ENCODE measurements around the gene RSU1.
A peak's percentile ranks its signal among the peaks of the same experiment; 100 is the strongest.
"Not testable (repeated sequence)": the region's sequence is repeated elsewhere in the genome, so short reads cannot be mapped to it uniquely, and the experiment has no call there.

RSU1 gene

DNA sequence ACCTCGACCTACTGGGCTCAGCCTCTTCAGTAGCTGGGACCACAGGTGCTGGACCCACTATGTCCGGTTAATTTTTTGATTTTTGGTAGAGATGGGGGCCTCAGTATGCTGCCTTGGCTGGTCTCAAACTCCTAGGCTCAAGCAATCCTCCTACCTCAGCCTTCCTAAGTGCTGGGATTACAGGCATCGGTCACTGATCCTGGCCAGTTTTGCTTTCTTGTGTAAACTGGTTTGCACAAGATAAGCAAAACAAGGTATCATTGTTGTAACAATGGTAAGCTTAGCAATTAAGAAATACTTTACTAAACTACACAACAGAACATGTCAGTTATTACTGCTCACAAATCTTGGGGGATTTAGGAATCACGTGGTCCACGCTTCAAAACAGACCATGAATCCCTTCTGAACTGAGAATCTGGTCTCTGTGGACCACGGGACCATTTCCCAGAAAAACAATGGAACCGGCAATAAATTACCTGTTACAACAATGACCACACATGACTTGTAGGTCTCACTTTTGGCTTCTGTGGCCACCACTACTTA lies 36.8 kb downstream of the RSU1 start:
- DNase-seq (ENCODE audit: low read depth): no peak

DNA sequence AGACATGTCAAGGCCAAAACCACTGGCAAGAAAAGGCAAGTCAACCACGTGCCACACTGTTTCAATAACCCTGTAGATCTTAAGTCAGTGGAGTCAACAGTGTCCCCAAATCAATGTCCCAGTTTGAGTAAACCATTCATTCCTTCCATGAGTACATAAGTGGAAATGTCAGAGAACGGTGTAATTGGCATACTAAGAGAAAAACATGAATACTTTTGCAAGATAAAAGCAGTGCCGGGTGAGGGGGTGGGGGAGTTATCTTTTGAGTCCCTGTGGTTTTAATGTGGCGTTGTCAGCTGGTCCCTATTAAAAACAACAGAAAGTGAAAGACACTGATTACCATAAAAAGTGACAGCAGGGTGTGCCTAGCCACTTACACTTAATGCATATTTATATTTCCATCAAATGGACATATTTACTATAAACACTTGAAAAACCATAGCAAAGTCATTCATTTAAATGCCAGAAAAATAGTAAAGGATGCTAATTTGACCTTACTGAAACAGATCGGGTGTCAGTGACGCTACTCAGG lies 37.8 kb downstream of the RSU1 start:
- no peak for DNase-seq (ENCODE audit: low read depth)

DNA sequence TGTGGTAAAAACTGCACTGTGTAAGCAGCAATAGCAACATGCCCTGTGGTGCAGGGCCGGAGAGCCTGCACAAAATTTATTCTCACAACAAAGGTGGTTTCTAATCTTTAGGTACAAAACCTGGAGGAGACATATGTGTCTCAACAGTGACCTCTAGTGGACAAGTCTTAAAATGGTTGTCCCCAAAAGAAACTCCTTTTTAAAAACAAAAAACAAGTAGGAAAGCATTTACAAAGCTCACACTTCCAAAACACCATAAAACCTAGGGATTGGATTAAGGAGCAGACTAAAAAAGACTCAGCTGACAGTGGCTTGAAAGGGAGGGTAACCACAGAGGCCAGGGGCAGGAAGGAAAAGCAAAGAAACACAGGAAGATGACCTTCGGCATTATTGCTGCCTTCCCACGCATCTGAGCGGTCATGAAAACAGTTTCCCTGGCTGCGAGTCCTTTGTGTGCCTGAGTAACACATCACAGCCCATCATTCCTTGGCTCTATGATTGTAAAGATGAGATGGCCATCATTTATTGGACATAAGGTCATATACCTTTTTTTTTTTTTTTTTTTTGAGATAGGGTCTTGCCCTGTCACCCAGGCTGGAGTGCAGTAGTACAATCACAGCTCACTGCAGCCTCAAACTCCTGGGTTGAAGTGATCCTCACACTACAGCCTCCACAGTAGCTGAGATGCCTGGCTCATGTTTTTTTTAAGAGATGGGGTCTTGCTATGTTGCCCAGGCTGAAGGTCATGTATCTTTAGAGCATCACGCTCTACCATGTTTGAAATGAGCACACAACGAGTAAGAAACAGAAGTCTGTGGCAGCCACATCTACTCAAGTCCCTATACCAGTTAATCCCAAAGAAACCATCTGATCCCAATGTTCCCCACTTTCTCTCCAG lies 39.5 kb downstream of the RSU1 start:
- peak; percentile 59 for DNase-seq (ENCODE audit: low read depth)

DNA sequence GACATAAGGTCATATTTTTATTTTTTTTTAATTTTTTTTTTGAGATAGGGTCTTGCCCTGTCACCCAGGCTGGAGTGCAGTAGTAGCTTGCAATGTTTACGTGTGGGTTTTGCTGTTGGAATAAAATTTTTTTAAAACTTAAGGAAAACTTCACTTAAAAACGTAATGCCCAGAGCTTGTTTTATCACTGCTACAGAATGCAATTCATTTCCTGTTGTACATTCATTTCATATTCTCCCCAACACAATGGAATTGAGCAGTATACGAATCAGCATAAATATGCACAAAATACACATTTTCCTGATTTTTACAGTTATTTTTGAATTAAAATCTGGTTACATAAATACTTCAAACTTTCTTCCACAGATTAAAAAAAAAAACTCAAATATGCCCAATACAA lies 40.3 kb downstream of the RSU1 start:
- DNase-seq (ENCODE audit: low read depth): peak; percentile 37

DNA sequence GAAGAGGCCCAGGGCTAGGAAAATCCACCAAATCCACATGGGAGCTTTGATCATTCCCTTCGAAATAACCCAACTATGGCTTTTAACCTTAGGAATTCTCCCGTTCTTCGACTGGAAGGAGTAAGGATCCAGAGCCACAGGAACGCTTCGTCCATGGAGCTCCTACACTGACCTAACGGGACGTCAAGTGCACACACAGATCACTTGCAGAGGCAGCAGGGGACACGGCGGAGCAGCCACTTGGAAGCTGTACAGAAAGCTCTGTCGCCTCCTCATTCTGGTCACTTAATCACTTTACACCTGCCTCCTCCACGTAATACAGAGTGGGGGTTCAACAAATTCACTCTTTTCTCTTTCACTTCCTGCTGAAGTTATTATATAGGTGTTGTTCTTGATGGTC lies 43.9 kb downstream of the RSU1 start:
- no peak for DNase-seq (ENCODE audit: low read depth)

DNA sequence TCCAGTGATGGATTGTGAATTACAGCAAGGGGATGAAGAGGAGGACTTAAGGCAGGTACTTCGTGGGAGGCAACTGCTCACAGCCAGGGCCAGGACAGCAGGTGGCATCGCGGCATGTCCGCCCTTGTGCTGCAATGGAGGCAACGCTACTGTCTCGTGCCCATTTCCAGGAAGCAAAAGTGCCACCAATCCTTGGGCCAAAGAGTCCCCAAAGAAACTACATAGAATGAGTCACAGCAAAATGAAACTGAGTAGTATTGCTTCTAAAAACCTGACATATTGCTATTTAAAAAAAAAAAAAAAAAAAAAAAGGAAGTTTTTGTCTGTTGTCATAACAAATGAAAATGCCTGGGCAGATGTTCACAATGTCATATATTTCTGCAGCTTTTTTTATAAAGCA lies 46.6 kb downstream of the RSU1 start:
- no peak for DNase-seq (ENCODE audit: low read depth)

DNA sequence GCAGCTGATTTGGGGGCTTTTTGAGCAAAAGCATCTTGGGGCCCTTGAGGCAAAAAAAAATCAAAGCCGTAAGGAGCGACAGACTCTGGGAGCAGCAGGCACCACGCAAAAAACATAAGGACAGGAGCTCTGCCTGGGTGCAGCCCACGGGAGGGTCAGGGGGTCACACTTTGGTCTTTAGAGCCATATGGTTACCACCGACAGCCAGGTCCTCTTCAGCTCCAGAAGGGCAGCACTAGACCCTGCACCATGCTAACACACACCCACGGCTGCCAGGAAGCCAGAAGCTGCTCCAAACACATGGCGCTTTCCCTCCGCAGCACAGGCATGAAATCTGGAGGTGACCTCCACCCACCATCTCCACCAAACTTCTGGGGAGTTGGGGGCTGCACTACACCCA lies 47.1 kb downstream of the RSU1 start:
- DNase-seq (ENCODE audit: low read depth): no peak

DNA sequence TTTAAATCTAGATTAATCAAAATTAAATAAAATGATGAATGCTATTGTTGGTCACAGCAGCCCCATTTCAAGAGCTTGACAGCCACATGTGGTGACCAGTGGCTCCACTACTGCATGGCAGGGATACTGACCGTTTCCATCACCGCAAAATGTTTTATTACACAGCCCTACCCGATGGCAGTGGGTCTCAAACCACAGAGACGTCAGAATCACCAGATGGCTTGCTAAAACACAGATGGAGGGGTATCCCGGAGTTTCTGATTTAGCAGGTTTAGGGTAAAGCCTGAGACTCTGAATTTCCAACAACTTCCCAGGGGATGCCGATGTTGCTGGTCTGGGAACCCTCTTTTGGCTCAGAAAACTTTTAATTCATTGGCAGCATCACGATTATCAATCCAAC lies 47.9 kb downstream of the RSU1 start:
- no peak for DNase-seq (ENCODE audit: low read depth)

DNA sequence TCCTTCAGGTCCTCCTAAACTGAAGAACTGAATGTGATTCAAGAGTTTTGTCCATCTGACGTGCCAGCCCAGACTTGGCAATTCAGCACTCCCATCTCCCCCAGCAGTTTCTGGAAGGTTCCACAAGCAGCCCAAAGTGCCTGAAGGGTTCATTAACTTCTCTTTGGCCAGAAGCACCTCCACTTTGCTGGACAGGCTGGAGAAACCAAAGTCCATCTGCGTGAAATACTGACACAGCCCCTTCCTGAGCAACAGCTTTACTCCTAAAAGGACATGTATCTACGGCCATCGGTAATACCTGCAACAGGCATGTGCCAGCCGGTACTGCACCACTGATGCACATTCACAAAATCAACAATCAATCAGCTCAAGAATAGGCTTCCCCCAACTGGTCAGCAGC lies 48.5 kb downstream of the RSU1 start:
- no peak for DNase-seq (ENCODE audit: low read depth)

DNA sequence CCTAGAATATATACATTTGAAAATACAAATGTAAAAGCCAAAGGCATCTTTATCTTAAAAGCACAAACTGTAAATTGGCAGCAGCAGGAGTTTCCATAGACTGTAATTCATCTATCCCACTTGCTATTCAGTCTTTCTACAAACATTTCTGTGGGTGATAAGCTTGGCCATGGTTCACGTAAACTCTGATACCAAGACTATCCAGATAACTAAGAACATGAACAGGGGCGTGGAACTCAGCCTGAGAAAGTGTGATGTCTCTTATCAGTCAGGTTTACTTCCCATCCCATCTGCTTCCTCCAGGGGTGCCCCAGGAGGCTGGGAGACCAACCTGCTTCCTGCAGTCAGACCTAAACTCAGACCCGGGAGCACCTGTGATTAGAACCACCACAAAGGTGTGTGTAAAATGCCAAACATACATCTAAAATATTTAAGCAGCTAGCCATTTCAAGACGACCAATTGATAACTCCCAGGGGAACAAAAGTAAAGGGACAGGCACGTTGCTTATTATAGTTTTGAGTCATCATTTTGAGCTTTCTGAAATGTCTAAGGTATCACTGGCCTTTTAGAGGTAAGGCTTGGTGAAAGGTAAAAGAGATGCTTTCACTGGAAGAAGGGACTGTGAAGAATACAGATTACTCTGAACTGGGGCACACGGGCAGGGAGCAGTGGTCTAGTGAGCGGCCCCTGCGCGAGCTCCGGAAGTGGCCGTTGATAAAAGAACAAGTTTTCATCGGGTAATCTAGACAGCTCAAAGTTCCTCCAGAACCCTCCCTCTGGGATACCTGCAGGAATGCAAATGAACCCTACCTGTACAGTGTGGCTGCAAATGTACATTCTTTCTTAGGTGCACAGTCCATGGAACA lies 51.5 kb downstream of the RSU1 start:
- DNase-seq (ENCODE audit: low read depth): no peak

DNA sequence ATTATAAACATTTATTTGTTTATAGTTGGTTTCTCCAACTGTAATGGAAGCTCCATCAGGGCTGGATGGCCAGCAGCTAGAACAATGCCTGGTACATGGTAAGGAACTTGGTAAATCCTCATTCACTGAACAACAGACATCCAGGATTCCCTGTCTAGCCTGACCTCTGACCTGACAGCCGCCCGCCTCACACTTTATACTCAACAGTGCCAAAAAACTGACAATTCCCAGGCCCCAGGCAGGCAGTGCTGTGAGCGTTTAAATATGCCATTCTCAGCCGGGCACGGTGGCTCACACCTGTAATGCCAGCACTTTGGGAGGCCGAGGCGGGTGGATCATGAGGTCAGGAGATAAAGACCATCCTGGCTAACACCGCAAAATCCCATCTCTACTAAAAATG lies 55.9 kb downstream of the RSU1 start:
- DNase-seq (ENCODE audit: low read depth): no peak

DNA sequence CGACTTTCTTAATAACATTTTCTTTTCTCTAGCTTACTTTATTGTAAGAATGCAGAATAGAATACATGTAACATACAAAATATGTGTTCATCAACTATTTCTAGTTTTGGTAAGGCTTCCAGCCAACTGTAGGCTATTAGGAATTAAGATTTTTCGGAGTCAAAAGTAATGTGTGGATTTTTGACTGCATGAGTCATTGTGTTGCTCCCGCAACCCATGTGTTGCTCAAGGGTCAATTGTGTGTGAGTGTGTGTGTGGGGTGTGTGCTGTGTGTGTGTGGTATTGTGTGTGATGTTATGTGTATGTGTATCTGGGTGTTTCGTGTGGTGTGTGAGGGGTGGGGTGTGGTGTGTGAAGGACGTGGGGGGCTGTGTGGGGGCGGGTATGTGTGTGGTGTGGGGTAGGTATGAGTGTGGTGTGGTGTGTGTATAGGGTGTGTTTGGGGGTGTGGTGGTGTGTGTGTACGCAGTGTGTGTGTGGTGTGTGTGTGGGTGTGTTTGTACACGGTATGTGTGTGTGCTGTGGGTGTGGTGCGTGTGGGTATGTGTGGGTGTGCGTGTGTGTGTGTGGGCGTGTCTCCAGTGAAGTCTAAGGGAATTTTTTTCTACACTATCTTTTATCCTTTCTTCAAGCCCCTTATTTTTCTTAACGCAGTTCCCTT lies 60.5 kb downstream of the RSU1 start:
- peak; percentile 58 for DNase-seq (ENCODE audit: low read depth)

DNA sequence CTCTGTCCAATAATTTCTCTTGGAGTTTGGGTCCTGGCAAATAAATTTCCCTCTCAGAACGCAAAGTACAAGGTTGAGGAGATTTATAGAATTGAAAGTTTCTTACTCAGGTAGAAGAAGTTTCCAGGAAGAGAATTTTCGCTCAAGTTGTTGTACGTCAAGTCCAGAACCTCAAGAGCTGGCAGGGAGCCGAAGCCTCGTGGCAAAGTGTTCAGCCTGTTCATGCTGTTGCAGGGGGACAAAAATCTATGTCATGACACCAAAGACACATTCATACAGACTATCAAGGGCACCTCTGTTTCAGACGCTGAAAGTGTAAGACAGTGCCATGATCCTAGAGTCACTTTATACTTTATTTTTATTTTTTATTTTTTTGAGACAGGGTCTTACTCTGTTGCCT lies 62.5 kb downstream of the RSU1 start:
- no peak for DNase-seq (ENCODE audit: low read depth)

DNA sequence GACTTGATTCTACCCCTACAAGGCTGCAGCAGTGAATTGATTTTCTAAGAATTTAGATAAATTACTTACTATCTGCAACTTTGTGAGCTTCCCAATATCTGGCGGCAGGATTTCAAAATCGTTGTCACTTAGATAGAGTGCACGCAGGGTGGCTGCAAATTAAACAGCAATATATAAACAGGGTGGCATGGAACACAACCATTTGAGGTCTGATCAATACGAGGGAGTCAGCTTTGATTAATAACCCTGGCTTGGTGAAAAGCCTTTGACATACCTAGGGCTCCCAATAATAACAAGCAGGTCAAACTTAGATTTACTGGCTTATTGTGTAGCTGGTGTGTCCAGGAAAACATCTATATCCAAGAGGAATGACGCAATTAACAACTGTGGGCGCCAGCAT lies 64.4 kb downstream of the RSU1 start:
- DNase-seq (ENCODE audit: low read depth): not testable (repeated sequence)

DNA sequence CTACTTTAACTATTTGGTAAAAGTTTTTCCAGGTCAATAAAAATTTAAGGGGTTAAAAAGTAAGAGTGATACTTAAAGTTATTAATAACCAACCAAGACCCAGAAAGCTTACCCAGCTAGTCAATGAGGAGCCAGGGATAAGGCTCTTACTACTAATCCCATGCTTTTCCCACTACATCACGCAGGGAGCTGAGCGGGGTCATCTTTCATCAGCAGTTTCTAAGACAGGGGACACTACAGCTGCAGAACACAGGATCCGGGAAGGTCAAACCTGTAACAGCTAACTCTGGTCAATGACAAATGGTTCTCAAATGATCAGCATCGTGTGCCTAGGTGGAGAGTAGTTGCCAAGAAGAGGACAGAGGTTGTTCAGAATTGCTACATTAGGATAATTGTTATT lies 65.1 kb downstream of the RSU1 start:
- DNase-seq (ENCODE audit: low read depth): no peak

DNA sequence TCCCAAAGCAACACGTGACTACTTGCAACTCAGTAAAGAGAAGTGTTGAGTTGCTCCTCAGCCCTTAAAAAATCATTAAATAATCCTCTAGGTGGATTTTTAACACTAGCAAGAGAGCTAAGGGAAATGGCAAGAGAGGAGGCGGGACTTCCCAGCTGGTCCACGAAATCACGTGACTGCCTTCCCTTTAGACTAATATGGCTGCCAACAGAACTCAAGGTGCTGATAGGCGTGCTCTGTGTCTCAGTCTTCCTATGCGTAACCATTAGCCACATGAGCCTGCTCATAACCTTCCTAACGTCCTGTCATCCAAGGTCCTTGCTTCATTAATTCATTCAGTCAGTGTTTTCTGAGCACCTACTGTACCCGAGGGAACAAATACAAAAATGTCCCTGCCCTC lies 66.0 kb downstream of the RSU1 start:
- DNase-seq (ENCODE audit: low read depth): no peak

DNA sequence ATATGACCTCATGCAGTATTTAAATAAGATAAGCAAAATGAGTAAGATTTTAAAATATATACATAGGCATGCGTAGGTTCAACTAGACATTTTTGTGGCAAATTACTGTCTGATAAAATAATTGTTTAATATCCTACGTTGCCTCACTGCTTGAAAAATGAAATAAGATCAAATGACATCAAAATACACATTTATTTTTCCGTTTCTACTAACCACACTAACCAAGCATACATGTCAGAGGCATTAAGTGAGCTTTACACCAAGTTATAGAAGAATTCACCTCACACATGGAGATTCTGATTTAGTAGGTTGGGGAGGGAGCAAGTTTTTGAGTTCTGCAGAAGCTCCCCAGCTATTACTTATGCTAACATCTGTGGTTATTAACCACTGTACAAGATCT lies 66.8 kb downstream of the RSU1 start:
- no peak for DNase-seq (ENCODE audit: low read depth)

DNA sequence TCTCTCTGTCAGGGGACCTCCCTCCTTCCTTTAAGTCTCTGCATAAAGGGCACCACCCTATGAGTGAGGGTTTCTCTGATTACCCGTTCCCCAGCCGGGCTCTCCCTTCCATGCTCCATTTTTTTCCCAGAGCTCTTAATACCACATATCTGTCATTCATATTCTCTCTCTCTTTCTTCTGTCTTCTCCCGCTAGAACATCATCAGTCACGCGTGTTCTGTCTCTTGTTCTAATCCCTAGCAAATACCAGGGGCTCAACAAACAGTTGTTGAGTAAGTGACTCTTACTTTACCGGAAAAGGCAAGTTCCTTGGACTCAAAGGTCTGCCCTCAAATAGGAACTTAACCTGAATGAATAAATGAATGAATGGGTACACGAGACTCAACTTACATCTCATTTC lies 68.5 kb downstream of the RSU1 start:
- DNase-seq (ENCODE audit: low read depth): no peak

DNA sequence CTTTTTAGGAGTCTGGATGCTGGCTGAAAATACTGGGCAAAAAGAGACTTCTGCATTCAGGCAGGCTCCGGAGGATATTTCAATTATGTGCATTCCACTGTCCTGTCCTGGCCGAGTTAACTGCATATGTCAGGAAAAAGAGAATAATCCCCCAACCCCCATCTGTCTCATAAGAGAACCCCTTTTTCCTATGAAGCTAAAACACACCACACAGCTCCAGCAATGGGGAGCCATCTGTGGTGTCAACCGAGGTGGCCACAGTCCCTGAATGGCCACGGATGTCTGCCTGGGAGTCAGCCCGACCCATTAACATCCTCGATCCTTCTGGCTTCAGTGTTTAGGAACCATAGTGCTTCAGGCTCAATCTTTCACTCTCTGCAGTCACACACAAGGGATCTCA lies 70.4 kb downstream of the RSU1 start:
- DNase-seq (ENCODE audit: low read depth): no peak

DNA sequence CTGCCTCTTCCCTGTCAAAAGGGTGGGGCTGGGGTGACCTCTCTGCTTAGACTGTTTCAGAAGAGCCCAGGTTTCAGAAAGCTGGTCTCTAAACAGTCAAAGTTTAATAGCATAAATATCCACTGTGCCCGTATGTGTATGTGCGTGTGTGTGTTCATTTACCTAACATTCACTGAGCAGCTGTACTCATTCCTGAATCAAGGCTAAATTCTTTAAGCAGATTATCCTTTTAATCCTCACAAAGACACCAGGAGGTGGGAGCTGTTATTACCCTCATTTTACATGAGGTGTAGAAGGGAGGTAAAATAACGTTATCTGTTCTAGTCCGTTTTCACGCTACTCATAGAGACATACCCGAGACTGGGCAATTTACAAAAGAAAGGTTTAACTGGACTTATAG lies 72.2 kb downstream of the RSU1 start:
- DNase-seq (ENCODE audit: low read depth): no peak

DNA sequence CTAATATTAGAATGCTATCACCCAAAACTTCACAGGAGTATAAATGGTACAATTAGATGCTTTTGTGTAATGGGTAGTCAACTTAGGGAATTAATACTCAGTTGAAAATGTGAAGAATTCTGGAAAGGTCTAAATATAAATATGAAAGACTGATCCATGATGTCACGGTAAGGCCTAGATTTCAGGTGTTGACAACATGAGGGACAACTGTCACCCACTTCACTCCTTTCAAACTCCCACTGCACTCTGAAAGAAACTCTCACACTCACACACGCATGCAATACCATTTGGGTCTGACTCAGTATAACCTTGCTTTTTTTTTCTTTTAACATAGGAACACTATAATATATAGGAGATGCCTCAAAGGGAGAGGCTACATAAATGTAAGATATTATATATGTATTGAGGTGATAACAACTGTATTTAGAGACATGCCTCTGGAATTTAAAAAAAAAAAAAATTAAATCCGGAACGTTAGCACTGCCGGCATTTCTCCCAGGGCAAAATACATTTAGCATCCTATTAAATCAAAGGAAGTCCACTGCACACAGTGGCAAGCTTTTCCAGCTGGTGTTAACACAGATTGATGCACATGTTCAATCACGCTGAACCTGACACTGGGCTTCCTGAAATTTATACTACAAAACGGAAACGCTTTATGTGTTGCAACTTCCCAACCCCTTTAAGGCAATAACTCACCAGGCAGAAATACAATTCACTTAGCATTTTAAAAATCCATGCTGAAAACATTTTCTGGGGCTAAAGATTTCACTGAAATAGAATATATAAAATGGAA lies 74.9 kb downstream of the RSU1 start:
- no peak for DNase-seq (ENCODE audit: low read depth)
